Esophagus squamous epithelium (tissue), 5 donors: ENCODE results near the gene SERGEF. TPM values are rescaled to one million over a fixed set of nuclear protein-coding genes. Genes with fewer than 3 reads are reported as not detected.

Experiments
- DNase-seq: peaks from one replicate; lab custom pipeline; 2025; lab: John Stamatoyannopoulos, UW
- H3K27ac ChIP-seq, 4 donors: fragments of 200-600 bp; sonication (generic); one replicate each; pipeline ENCODE4 v1.5.1; 2016 to 2019; ENCODE audit warnings: mild to moderate bottlenecking in 1 of 4
- H3K27me3 ChIP-seq, 4 donors: fragments of 200-600 bp; sonication (generic); 1 replicate in 3 of 4; 2 replicates in 1 of 4; pipeline versions ENCODE4 v1.5.1 to v1.6.0; 2017 to 2021; ENCODE audit warnings: antibody characterized with exemption in 1 of 4
- H3K36me3 ChIP-seq, 3 donors: fragments of 200-600 bp; sonication (generic); one replicate each; pipeline ENCODE4 v1.5.1; 2016 to 2019
- H3K4me1 ChIP-seq, 3 donors: fragments of 200-600 bp; sonication (generic); one replicate each; pipeline ENCODE4 v1.5.1; 2017 to 2019
- H3K4me3 ChIP-seq, 4 donors: fragments of 200-600 bp; sonication (generic); 1 replicate in 3 of 4; 2 replicates in 1 of 4; pipeline ENCODE4 v1.5.1; 2016 to 2019; ENCODE audit warnings: mild to moderate bottlenecking in 2 of 4, moderate library complexity in 1 of 4
- H3K9me3 ChIP-seq, 3 donors: fragments of 200-600 bp; sonication (generic); one replicate each; pipeline ENCODE4 v1.5.1; 2016 to 2019
- POLR2A ChIP-seq, 4 donors: fragments of 450-650 bp; IDR thresholded peaks; one replicate each; pipeline ENCODE4 v1.6.1; 2017; ENCODE audit warnings: antibody characterized with exemption in 4 of 4, mild to moderate bottlenecking in 4 of 4, moderate library complexity in 3 of 4
- WGBS, 2 donors: methylation state at CpG; one replicate each; pipeline ENCODE4 v1.1.5; 2018; 5-methylcytosine and 5-hydroxymethylcytosine counted together
- intact Hi-C: fragments of 100-400 bp; cut with DNase I; formaldehyde crosslinking; loops from one replicate; pipeline ENCODE4 v1.15.0; 2022
- total RNA-seq, 4 donors: library from RNA; depleted of rRNA; stranded (reverse); fragments of >200 nt; gene quantifications; one replicate each; pipeline ENCODE4 v1.1.0, GENCODE V29; 2016
- TF ChIP-seq, protein P1 (sequence below), 6 experiments: fragments of 450-650 bp in 4 of 6; fragments of 200-600 bp in 2 of 6; sonication (generic) in 2 of 6; IDR thresholded peaks; one replicate each; pipeline ENCODE4 v1.5.1; 2016 to 2019; ENCODE audit warnings: antibody characterized with exemption in 6 of 6, mild to moderate bottlenecking in 4 of 6, moderate library complexity in 4 of 6
- donor health status: DM: yes; HTN: yes; CAD: no.

The SERGEF gene
- total RNA-seq, 4 donors from 2014 or later: 4.2 to 35.7 (median 13.4) TPM

DNA sequence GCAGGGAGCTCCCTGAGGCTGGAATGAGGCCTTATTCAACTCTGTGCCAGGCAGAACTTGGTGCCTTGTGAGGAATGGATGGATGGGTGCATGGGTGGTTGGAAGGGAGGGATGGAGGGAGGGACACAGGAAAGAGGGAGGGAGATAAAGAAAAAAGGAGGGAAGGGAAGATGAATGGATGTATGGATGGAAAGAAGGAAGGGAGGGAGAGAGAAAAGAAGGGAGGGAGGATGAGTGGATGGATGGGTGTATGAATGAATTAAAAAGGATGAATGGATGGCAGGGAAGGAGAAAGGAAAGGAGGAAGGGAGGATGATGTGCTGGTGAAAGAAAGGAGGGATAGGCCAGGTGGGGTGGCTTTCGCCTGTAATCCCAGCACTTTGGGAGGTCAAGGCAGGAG lies 243.6 kb downstream of the SERGEF start:
- Histone ChIP-seq H3K36me3 (no peaks in the 10 kb centered on the region), H3K9me3 (no peaks in the 10 kb centered on the region), H3K4me1 (peaks cover 0 to 5% (median 0%) of the 10 kb centered on the region in 3 donors), H3K4me3 (no peak overlapping the region), H3K27ac (no peak overlapping the region), H3K27me3 (peaks cover 0 to 6% (median 0%) of the 10 kb centered on the region in 4 donors)
- intact Hi-C loops: no loop called here
- DNase-seq: no peak
- no peak for TF ChIP-seq POLR2A (IDR thresholded peaks at IDR 0.05)
- TF ChIP-seq, protein P1, sequence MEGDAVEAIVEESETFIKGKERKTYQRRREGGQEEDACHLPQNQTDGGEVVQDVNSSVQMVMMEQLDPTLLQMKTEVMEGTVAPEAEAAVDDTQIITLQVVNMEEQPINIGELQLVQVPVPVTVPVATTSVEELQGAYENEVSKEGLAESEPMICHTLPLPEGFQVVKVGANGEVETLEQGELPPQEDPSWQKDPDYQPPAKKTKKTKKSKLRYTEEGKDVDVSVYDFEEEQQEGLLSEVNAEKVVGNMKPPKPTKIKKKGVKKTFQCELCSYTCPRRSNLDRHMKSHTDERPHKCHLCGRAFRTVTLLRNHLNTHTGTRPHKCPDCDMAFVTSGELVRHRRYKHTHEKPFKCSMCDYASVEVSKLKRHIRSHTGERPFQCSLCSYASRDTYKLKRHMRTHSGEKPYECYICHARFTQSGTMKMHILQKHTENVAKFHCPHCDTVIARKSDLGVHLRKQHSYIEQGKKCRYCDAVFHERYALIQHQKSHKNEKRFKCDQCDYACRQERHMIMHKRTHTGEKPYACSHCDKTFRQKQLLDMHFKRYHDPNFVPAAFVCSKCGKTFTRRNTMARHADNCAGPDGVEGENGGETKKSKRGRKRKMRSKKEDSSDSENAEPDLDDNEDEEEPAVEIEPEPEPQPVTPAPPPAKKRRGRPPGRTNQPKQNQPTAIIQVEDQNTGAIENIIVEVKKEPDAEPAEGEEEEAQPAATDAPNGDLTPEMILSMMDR (IDR thresholded peaks at IDR 0.05): no peak
- 85 to 88% methylated on average over 1 of the region's 1 CpG for WGBS, 2 donors

DNA sequence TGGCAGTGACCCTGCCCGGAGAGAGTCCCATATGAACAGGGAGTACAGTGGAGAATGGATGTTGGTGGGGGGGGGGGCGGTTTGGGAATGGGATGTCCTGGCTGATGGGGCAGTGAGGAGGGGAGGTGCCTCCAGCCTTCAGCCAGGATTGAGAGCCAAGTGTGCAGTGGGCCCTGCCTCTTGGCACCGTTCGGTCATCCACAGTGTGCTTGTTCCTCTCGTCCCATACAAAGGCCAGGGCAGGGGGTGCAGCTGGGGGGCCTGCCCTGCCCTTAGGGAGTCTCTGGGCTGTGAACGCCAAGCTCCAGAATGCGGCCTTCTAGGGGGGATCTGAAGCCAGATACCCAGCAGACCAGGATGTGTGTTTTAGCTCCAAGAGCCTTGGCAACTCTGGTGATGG lies 244.3 kb downstream of the SERGEF start:
- intact Hi-C loops: no loop called here
- DNase-seq: no peak
- H3K4me3 ChIP-seq: no peak overlapping the region
- WGBS, 2 donors: 82 to 100% methylated on average over 1 to 3 of the region's 7 CpGs
- H3K27ac ChIP-seq: no peak overlapping the region
- H3K36me3 ChIP-seq: no peaks in the 10 kb centered on the region
- peaks cover 0 to 5% (median 0%) of the 10 kb centered on the region in 3 donors for H3K4me1 ChIP-seq
- peaks cover 0 to 6% (median 0%) of the 10 kb centered on the region in 4 donors for H3K27me3 ChIP-seq
- TF ChIP-seq POLR2A (IDR thresholded peaks at IDR 0.05): no peak
- TF ChIP-seq, protein P1 (IDR thresholded peaks at IDR 0.05): no peak
- H3K9me3 ChIP-seq: no peaks in the 10 kb centered on the region

DNA sequence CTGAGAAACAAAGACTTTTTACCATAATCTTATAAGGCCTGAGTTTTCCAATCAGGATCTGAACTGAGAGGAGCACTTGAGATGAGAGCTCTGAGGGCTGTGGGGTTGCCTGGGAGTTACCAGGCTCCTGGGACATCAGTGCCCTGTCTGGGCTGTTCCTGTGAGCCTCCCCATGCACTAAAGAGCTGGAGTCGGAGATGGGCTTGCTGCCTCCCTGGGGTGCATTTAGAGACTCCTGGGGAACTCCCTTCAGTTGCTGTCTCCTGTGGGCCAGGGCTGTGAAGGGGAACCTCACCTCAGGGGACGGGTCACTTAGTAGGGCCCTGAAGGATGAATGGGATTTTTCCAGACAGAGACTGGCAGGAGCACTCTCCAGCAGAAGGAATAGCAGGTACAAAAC lies 244.9 kb downstream of the SERGEF start:
- H3K36me3 ChIP-seq: no peaks in the 10 kb centered on the region
- peaks cover 0 to 5% (median 0%) of the 10 kb centered on the region in 3 donors for H3K4me1 ChIP-seq
- H3K9me3 ChIP-seq: no peaks in the 10 kb centered on the region
- intact Hi-C loops: no loop called here
- no peak overlapping the region for H3K4me3 ChIP-seq
- TF ChIP-seq, protein P1 (IDR thresholded peaks at IDR 0.05): no peak
- TF ChIP-seq POLR2A (IDR thresholded peaks at IDR 0.05): no peak
- no CpG with 5 or more reads among the region's 2 CpGs for WGBS, 2 donors
- DNase-seq: no peak
- no peak overlapping the region for H3K27ac ChIP-seq
- H3K27me3 ChIP-seq: peaks cover 0 to 6% (median 0%) of the 10 kb centered on the region in 4 donors

DNA sequence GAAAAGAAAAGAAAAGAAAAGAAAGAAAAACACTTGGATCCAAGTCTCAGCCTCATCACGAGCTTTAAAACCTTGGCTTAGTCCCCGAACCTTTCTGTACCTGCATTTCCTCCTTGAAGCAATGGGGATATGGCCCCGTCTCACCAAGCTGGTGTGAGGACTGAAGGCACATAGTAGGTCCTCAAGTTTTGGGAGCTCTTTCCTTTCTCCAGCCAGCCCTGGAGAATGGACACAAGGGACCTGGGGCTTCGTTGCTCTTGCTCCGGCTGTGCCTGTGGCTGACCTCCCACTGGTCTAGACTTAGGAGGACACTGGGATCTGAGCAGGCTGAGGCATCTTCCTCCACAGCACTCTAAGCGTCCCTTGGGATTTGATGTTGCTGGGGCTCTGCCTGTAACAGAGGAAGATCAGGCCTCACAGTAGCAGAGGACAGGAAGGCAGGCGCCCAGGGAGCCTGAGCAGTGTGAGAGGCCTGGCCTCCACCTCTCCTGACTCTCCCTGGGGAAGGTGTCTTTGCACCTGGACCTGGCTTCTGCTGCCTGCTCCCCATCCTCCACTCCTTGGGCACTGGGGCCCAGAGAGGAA lies 245.5 kb downstream of the SERGEF start:
- DNase-seq: no peak
- no peak overlapping the region for H3K27ac ChIP-seq
- peaks cover 0 to 5% (median 0%) of the 10 kb centered on the region in 3 donors for H3K4me1 ChIP-seq
- 72 to 82% methylated on average over 5 to 6 of the region's 7 CpGs for WGBS, 2 donors
- H3K4me3 ChIP-seq: no peak overlapping the region
- H3K27me3 ChIP-seq: peaks cover 0 to 6% (median 0%) of the 10 kb centered on the region in 4 donors
- TF ChIP-seq, protein P1 (IDR thresholded peaks at IDR 0.05): no peak
- no peak for TF ChIP-seq POLR2A (IDR thresholded peaks at IDR 0.05)
- intact Hi-C loops: no loop called here
- H3K36me3 ChIP-seq: no peaks in the 10 kb centered on the region
- no peaks in the 10 kb centered on the region for H3K9me3 ChIP-seq

DNA sequence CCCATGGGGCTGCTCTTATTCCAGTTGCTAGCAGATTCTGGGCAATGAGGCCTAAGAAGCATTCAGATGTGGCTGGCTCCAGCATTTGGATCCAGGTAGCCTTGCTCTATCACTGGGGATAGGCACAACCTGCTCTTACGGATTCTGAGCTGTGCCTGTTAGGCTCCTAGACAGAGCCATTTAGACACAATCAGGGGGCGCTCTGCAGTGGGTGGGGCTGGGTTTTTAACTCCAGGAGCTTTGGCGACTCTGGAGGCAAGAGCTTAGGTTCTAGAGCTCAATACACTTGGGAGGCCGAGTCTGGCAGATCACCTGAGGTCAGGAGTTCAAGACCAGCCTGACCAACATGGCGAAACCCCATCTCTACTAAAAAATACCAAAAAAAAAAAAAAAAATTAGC lies 246.3 kb downstream of the SERGEF start:
- 59 to 100% methylated on average over 1 to 3 of the region's 5 CpGs for WGBS, 2 donors
- Histone ChIP-seq H3K27ac (no peak overlapping the region), H3K27me3 (peaks cover 0 to 6% (median 0%) of the 10 kb centered on the region in 4 donors), H3K36me3 (no peaks in the 10 kb centered on the region), H3K4me1 (peaks cover 0 to 5% (median 0%) of the 10 kb centered on the region in 3 donors), H3K9me3 (no peaks in the 10 kb centered on the region), H3K4me3 (no peak overlapping the region)
- no peak for TF ChIP-seq POLR2A (IDR thresholded peaks at IDR 0.05)
- TF ChIP-seq, protein P1 (IDR thresholded peaks at IDR 0.05): no peak
- intact Hi-C loops: no loop called here
- DNase-seq: no peak
